HepG2 (cell line): ENCODE measurements around the gene RAB11FIP5. TPM values are rescaled to one million over a fixed set of nuclear protein-coding genes. Genes with fewer than 3 reads are reported as not detected.
A peak's percentile ranks its signal among the peaks of the same experiment; 100 is the strongest.

ENCODE experiments used
- ATF7 ChIP-seq, 2 experiments: fragments of 450-650 bp in 1 of 2; sonication (generic) in 1 of 2; formaldehyde crosslinking in 1 of 2; IDR thresholded peaks; 2 replicates each; pipeline versions ENCODE4 v1.4.0 to v1.6.1; 2016 to 2020; ENCODE audit warnings: antibody characterized with exemption in 1 of 2, mild to moderate bottlenecking in 1 of 2, missing genetic modification reagents in 1 of 2
- E2F1 ChIP-seq: sonication (generic); formaldehyde crosslinking; IDR thresholded peaks from 2 replicates; pipeline ENCODE4 v1.5.0; 2020; ENCODE audit warnings: missing genetic modification reagents
- HMGXB3 ChIP-seq: sonication (generic); formaldehyde crosslinking; IDR thresholded peaks from 2 replicates; pipeline ENCODE4 v1.4.0; 2020; ENCODE audit warnings: missing genetic modification reagents, borderline replicate concordance
- JUND ChIP-seq: sonication (generic); formaldehyde crosslinking; IDR thresholded peaks from 2 replicates; pipeline ENCODE4 v1.8.0; 2022; ENCODE audit warnings: mild to moderate bottlenecking, missing genetic modification reagents
- KDM1A ChIP-seq: IDR thresholded peaks from 2 replicates; pipeline ENCODE4 v1.6.1; 2016; ENCODE audit warnings: missing compliant biosample characterization
- KMT2B ChIP-seq: IDR thresholded peaks from 2 replicates; pipeline ENCODE4 v1.6.1; 2016; ENCODE audit warnings: missing genetic modification reagents, missing compliant biosample characterization
- MAZ ChIP-seq, 2 experiments: sonication (generic) in 1 of 2; formaldehyde crosslinking in 1 of 2; IDR thresholded peaks; 2 replicates each; pipeline versions ENCODE4 v1.5.0 to v1.6.1; 2012 to 2020; ENCODE audit warnings: low read depth in 2 of 2, mild to moderate bottlenecking in 2 of 2, borderline replicate concordance in 1 of 2, improper control_type of control experiment in 1 of 2, low read length in 1 of 2, missing genetic modification reagents in 1 of 2, moderate library complexity in 1 of 2
- STAT6 ChIP-seq: sonication (generic); formaldehyde crosslinking; IDR thresholded peaks from 2 replicates; pipeline ENCODE4 v1.4.0; 2020; ENCODE audit warnings: missing genetic modification reagents, mild to moderate bottlenecking, borderline replicate concordance
- ZBTB37 ChIP-seq: sonication (generic); formaldehyde crosslinking; IDR thresholded peaks from 2 replicates; pipeline ENCODE4 v1.4.0; 2020; ENCODE audit warnings: mild to moderate bottlenecking, missing genetic modification reagents
- ZMYM3 ChIP-seq: sonication (generic); formaldehyde crosslinking; IDR thresholded peaks from 2 replicates; pipeline ENCODE4 v1.5.1; 2020; ENCODE audit warnings: mild to moderate bottlenecking, missing genetic modification reagents
- ZNF124 ChIP-seq: sonication (generic); formaldehyde crosslinking; IDR thresholded peaks from 2 replicates; pipeline ENCODE4 v1.4.0; 2020; ENCODE audit warnings: missing genetic modification reagents
- ZNF160 ChIP-seq: sonication (generic); formaldehyde crosslinking; IDR thresholded peaks from 2 replicates; pipeline ENCODE4 v1.8.0; 2022; ENCODE audit warnings: mild to moderate bottlenecking, inconsistent platforms, missing genetic modification reagents
- ZNF431 ChIP-seq: sonication (generic); formaldehyde crosslinking; IDR thresholded peaks from 2 replicates; pipeline ENCODE4 v1.9.0; 2022; ENCODE audit warnings: missing genetic modification reagents, low read depth, mild to moderate bottlenecking, borderline replicate concordance
- ZNF614 ChIP-seq: IDR thresholded peaks from 2 replicates; pipeline ENCODE4 v1.6.1; 2018; ENCODE audit warnings: missing biosample characterization, missing genetic modification reagents, inconsistent platforms, borderline replicate concordance
- ZNF660 ChIP-seq: sonication (generic); formaldehyde crosslinking; IDR thresholded peaks from 2 replicates; pipeline ENCODE4 v1.5.1; 2020; ENCODE audit warnings: mild to moderate bottlenecking, low read depth, missing genetic modification reagents, borderline replicate concordance
- ZNF749 ChIP-seq: sonication (generic); formaldehyde crosslinking; IDR thresholded peaks from 2 replicates; pipeline ENCODE4 v1.8.0; 2022; ENCODE audit warnings: mild to moderate bottlenecking, missing genetic modification reagents, moderate library complexity, borderline replicate concordance
- polyA plus RNA-seq, 8 experiments: library from polyadenylated mRNA; depleted of rRNA in 3 of 8; stranded (reverse) in 7 of 8; unstranded in 1 of 8; fragments of >200 nt; fragmentation: Illumina TruSeq in 4 of 8; extraction: Trizol in 4 of 8; gene quantifications; 2 replicates each; pipeline versions ENCODE4 v1.2.1 to v1.2.3, GENCODE V29; 2011 to 2016; ENCODE audit warnings: low read depth in 4 of 8, missing spikeins in 1 of 8, mixed read lengths in 1 of 8; ENCODE audit not compliant: insufficient read depth in 1 of 8
- total RNA-seq, 5 experiments: library from RNA; depleted of rRNA; stranded (reverse); fragments of >200 nt; fragmentation: Illumina TruSeq; extraction: Trizol; gene quantifications; 2 replicates each; pipeline ENCODE4 v1.2.3, GENCODE V29; 2016; ENCODE audit warnings: low read depth in 1 of 5

The RAB11FIP5 gene
- total and polyA plus RNA-seq, 2 of the 13 experiments (the other 11 are each of a cell fraction or from before 2014, with no cell fraction given) = 9.4 to 22.9 TPM

- no peak for TF ChIP-seq ATF7 (IDR thresholded peaks at IDR 0.05)
- TF ChIP-seq ATF7 (CRISPR knock-in tag; IDR thresholded peaks at IDR 0.05) = 0 out of 2 replicates have a peak, but pooled peaks have one; percentile 35
- peak; percentile 18; the same call in 1 of the 2 replicates for TF ChIP-seq KMT2B
- TF ChIP-seq ZNF660 = no peak
- TF ChIP-seq HMGXB3 (CRISPR knock-in tag) = no peak
- no peak for TF ChIP-seq ZNF124 (CRISPR knock-in tag)
- TF ChIP-seq ZNF431 (CRISPR knock-in tag) = no peak
- TF ChIP-seq ZBTB37 (CRISPR knock-in tag) = no peak
- TF ChIP-seq ZNF160 = 0 out of 2 replicates have a peak, but pooled peaks have one; percentile 21
- no peak for TF ChIP-seq ZNF749 (CRISPR knock-in tag)
- no peak for TF ChIP-seq JUND (CRISPR knock-in tag)
- TF ChIP-seq E2F1 = no peak
- TF ChIP-seq STAT6 (CRISPR knock-in tag) = no peak
- 0 out of 2 replicates have a peak, but pooled peaks have one; percentile 14 for TF ChIP-seq KDM1A (CRISPR knock-in tag)
- TF ChIP-seq ZMYM3 (CRISPR knock-in tag) = peak; percentile 83
- 0 out of 2 replicates have a peak, but pooled peaks have one; percentile 9 for TF ChIP-seq ZNF614 (CRISPR knock-in tag)
- TF ChIP-seq MAZ (IDR thresholded peaks at IDR 0.05; ENCODE audit: borderline replicate concordance, low read depth, low read length) = 0 out of 2 replicates have a peak, but pooled peaks have one; percentile 25
- no peak for TF ChIP-seq MAZ (CRISPR knock-in tag; IDR thresholded peaks at IDR 0.05; ENCODE audit: low read depth)
Observed at GRCh38 chr2:73111073-73112025, 1.4 kb downstream of the RAB11FIP5 start (continued).
